Gastrocnemius medialis (tissue), 4 donors: ENCODE measurements around the gene LMCD1. TPM values are rescaled to one million over a fixed set of nuclear protein-coding genes. Genes with fewer than 3 reads are reported as not detected.

Experiments
- ATAC-seq, 2 donors: fragments of 150-250 bp; one replicate each; pipeline ENCODE4 v1.9.1; 2016
- DNase-seq, 2 donors: peaks; one replicate each; pipeline ENCODE4 v3.0.0-alpha.2; 2019
- H3K27ac ChIP-seq, 4 donors: fragments of 200-600 bp; sonication (generic); 1 replicate in 1 of 4; 2 replicates in 3 of 4; pipeline ENCODE4 v1.5.1; 2016 to 2018; ENCODE audit warnings: mild to moderate bottlenecking in 2 of 4, moderate library complexity in 1 of 4
- H3K27me3 ChIP-seq, 3 donors: fragments of 200-600 bp; sonication (generic) in 2 of 3; 1 replicate in 1 of 3; 2 replicates in 2 of 3; pipeline versions ENCODE4 v1.5.1 to v1.6.0; 2016 to 2019; ENCODE audit warnings: mild to moderate bottlenecking in 1 of 3, moderate library complexity in 1 of 3
- H3K36me3 ChIP-seq, 2 donors: fragments of 200-600 bp; sonication (generic) in 1 of 2; one replicate each; pipeline ENCODE4 v1.5.1; 2017 to 2018
- H3K4me1 ChIP-seq, 2 donors: fragments of 200-600 bp; sonication (generic) in 1 of 2; one replicate each; pipeline ENCODE4 v1.5.1; 2016 to 2017; ENCODE audit warnings: mild to moderate bottlenecking in 2 of 2
- H3K4me3 ChIP-seq, 4 donors: fragments of 200-600 bp; sonication (generic) in 3 of 4; 1 replicate in 1 of 4; 2 replicates in 3 of 4; pipeline ENCODE4 v1.5.1; 2016 to 2019; ENCODE audit warnings: mild to moderate bottlenecking in 2 of 4
- H3K9me3 ChIP-seq, 3 donors: fragments of 200-600 bp; sonication (generic) in 2 of 3; 1 replicate in 1 of 3; 2 replicates in 2 of 3; pipeline ENCODE4 v1.5.1; 2016 to 2019
- POLR2A ChIP-seq, 2 donors: fragments of 450-650 bp; IDR thresholded peaks; one replicate each; pipeline ENCODE4 v1.6.1; 2017; ENCODE audit warnings: antibody characterized with exemption in 2 of 2, mild to moderate bottlenecking in 2 of 2, moderate library complexity in 2 of 2
- in situ Hi-C, 4 donors: fragments of 200-750 bp; cut with MboI; loops; one replicate each; pipeline versions ENCODE4 v1.15.0 to v1.8.0; 2017; ENCODE audit warnings: low sequenced_read_pairs in 4 of 4
- intact Hi-C: fragments of 100-400 bp; cut with DNase I; formaldehyde crosslinking; loops from one replicate; pipeline ENCODE4 v1.15.1; 2023; ENCODE audit warnings: low total_unique reads
- total RNA-seq, 4 donors: library from RNA; depleted of rRNA; stranded (reverse); fragments of >200 nt; gene quantifications; one replicate each; pipeline versions ENCODE4 v1.1.0 to v1.2.3, GENCODE V29; 2016
- TF ChIP-seq, protein P1 (sequence below), 5 experiments: fragments of 450-650 bp in 3 of 5; fragments of 200-600 bp in 2 of 5; sonication (generic) in 2 of 5; IDR thresholded peaks in 4 of 5; conservative IDR thresholded peaks in 1 of 5; 1 replicate in 4 of 5; 2 replicates in 1 of 5; pipeline ENCODE4 v1.5.1; 2016 to 2019; ENCODE audit warnings: antibody characterized with exemption in 5 of 5, mild to moderate bottlenecking in 3 of 5, moderate library complexity in 3 of 5

Gene LMCD1
- total RNA-seq, 4 donors from 2014 or later = 96.0 to 581 (median 167) TPM

DNA sequence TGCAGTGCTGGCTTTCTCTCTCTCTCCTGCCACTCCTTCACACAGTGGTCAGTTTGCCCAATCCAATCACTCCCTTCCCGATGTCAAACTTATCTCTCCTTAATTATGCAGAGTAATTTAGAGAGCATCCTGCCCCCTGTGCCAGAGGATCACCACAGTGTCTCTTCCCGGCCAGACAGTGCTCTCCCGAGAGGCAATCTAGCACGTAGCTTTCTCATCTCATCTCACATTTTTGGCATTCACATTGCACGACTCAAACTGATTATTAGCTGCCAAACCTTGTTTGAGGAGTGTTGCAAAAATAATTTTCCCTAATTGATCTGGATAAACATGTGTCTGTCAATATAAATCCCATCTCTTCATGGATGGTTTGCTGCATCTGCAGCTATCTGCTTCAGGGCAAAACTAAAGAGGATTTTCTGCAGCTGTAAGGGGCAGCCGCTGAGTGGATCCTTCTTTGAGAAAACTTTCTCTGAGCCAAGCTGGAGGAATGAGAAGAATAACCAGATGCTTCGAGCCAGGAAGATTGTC, 105.1 kb downstream of the LMCD1 start:
- peaks cover 27 to 28% of the 10 kb centered on the region in 2 donors for H3K4me1 ChIP-seq
- DNase-seq (no peak), ATAC-seq (no peak)
- in situ Hi-C loops (loop anchor here (5.0 to 10.0 kb wide), 4 partner anchors 122 to 164 kb away; no protein-coding TSS in a partner anchor), intact Hi-C loops (loop anchor here (1.0 to 2.0 kb wide), 2 partner anchors 126 to 164 kb away; no protein-coding TSS in a partner anchor)
- H3K27ac ChIP-seq = peak overlapping the region in 1 of 4 donors; percentile 26
- no peaks in the 10 kb centered on the region for H3K9me3 ChIP-seq
- no peak overlapping the region for H3K4me3 ChIP-seq
- no peaks in the 10 kb centered on the region for H3K36me3 ChIP-seq
- H3K27me3 ChIP-seq = no peaks in the 10 kb centered on the region
- TF ChIP-seq, protein P1, sequence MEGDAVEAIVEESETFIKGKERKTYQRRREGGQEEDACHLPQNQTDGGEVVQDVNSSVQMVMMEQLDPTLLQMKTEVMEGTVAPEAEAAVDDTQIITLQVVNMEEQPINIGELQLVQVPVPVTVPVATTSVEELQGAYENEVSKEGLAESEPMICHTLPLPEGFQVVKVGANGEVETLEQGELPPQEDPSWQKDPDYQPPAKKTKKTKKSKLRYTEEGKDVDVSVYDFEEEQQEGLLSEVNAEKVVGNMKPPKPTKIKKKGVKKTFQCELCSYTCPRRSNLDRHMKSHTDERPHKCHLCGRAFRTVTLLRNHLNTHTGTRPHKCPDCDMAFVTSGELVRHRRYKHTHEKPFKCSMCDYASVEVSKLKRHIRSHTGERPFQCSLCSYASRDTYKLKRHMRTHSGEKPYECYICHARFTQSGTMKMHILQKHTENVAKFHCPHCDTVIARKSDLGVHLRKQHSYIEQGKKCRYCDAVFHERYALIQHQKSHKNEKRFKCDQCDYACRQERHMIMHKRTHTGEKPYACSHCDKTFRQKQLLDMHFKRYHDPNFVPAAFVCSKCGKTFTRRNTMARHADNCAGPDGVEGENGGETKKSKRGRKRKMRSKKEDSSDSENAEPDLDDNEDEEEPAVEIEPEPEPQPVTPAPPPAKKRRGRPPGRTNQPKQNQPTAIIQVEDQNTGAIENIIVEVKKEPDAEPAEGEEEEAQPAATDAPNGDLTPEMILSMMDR (IDR thresholded peaks at IDR 0.05 in 4 of 5, conservative IDR thresholded peaks at IDR 0.05 in 1 of 5) = no peak
- no peak for TF ChIP-seq POLR2A (IDR thresholded peaks at IDR 0.05)

DNA sequence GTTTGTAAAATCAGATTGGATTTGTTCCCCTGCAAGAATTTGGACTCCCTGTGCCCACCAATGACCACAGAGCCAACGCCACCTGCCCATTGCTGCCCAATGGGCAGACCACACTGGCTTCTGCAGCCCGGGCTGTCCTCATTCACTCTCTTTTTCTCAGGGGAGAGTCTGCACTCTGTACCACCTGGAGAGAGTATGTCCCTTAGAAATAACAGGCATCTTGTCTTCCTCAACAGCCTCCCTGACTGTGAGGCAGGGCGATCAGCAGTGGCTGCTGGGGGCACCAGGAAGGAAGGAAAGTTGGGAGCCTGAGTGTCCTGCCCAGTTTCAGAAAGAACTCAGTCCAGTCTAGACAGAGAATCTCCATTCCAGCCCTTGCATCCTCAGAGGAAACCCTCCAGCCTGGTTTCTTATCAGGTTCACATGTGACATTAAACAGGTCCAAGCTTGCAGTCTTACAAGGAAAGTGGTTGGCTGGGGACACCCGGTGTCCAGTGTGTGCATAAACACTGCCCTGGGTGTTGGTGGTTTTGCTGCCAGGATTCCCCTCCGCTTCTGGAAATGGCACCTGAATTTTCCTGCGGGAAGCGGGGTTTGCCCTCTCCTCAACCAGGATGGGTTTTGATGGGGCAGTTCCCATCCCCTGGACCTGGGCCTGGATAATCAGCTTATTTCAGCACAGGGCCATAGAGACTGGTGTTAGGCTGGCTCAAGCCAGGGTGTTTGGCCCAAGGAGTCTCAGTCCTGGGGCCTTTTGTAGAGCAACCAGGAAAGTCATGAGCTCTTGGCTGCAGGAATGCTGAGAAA, 105.8 kb downstream of the LMCD1 start:
- DNase-seq = peak; percentile 66 to 74
- H3K27ac ChIP-seq = peak overlapping the region in 2 of 4 donors; percentile 26 to 37

DNA sequence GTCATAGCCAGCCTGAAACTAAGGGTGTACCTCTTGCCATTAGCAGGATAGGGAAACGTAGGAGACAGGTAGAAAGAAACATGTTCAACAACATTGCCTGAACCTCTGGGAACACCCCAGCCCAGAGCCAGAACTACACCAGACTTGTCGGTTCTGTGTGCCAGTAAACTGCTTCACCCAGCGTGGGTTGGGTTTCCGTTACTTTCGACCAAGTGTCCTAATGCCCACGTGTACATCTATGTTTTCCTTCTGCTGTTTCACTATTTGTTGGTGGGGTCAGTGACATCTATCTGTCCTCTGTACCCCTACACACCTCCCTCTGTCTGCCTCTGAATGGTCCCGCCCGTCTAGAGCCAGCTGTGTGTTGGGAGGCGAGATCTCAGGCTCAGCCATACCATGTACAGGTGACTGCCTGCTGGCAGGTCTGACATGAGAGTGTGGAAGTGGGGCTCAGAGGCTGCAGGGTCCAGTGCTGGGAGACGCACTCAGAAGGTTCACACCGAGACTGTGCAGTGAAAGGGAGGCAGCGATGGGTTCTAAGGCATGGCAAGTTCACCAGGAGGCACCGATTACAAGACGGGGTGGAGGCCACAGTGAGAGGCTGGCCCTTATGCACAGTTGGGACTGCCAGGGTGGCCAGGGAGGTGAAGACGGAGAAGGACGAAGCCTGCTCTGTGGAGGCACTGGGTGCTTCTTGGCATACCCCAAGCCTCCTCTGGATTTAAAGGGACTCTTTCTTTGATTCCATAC, 106.6 kb downstream of the LMCD1 start:
- no peaks in the 10 kb centered on the region for H3K36me3 ChIP-seq
- H3K27me3 ChIP-seq = no peaks in the 10 kb centered on the region
- in situ Hi-C loops (loop anchor here (5.0 to 10.0 kb wide), 4 partner anchors 123 to 166 kb away; no protein-coding TSS in a partner anchor), intact Hi-C loops (no loop called here)
- ATAC-seq (no peak), DNase-seq (no peak)
- H3K27ac ChIP-seq = no peak overlapping the region
- no peak overlapping the region for H3K4me3 ChIP-seq
- H3K4me1 ChIP-seq = peaks cover 25% of the 10 kb centered on the region in 2 donors
- TF ChIP-seq, protein P1 (IDR thresholded peaks at IDR 0.05 in 4 of 5, conservative IDR thresholded peaks at IDR 0.05 in 1 of 5) = no peak
- TF ChIP-seq POLR2A (IDR thresholded peaks at IDR 0.05) = no peak
- no peaks in the 10 kb centered on the region for H3K9me3 ChIP-seq

More for the DNA sequence above, 105.8 kb downstream of the LMCD1 start:
- intact Hi-C loops = loop anchor here (1.0 to 2.0 kb wide), 2 partner anchors 127 to 165 kb away; no protein-coding TSS in a partner anchor
- no peak overlapping the region for H3K4me3 ChIP-seq
- peaks cover 27 to 28% of the 10 kb centered on the region in 2 donors for H3K4me1 ChIP-seq
- TF ChIP-seq, protein P1 (IDR thresholded peaks at IDR 0.05 in 4 of 5, conservative IDR thresholded peaks at IDR 0.05 in 1 of 5) = peak; percentile 77 to 85 (median 82)
- no peak for TF ChIP-seq POLR2A (IDR thresholded peaks at IDR 0.05)
- H3K36me3 ChIP-seq = no peaks in the 10 kb centered on the region
- in situ Hi-C loops = loop anchor here (5.0 to 10.0 kb wide), 4 partner anchors 123 to 165 kb away; no protein-coding TSS in a partner anchor
- H3K9me3 ChIP-seq = no peaks in the 10 kb centered on the region
- ATAC-seq = peak; percentile 95 to 100
- H3K27me3 ChIP-seq = no peaks in the 10 kb centered on the region

DNA sequence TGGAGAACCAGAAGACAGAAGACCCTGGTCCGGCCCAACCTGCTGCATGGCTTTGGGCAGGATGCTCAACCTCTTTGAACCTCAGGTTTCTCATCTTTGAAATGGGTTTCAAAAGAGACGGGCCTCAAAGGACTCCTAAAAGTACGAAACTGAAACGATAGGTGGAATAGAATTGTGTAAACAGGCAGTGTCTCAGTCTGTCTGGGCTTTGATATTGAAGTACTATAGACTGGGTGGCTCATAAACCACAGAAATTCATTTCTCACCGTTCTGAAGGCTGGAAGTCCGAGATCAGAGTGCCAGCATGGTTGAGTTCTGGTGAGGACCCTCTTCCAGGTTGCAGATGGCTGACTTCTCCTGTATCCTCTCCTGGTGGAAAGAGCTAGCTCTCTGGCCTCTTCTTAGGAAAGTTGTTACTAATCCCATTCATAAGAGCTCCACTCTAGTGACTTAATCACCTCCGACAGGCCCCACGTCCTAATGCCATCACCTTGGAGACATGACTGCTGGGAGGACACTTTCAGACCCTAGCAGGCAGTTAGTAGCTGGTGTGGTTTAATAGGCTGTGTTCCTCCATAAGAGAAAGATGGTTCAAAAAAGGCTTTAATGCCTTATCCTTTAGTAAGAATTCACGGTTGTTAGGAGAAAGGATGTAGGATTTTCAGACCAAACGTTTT, 107.3 kb downstream of the LMCD1 start:
- Histone ChIP-seq H3K9me3 (no peaks in the 10 kb centered on the region), H3K27ac (no peak overlapping the region), H3K27me3 (no peaks in the 10 kb centered on the region), H3K4me3 (no peak overlapping the region), H3K36me3 (no peaks in the 10 kb centered on the region), H3K4me1 (peaks cover 18% of the 10 kb centered on the region in 2 donors)
- DNase-seq (no peak), ATAC-seq (no peak)
- TF ChIP-seq, protein P1 (IDR thresholded peaks at IDR 0.05 in 4 of 5, conservative IDR thresholded peaks at IDR 0.05 in 1 of 5) = no peak
- TF ChIP-seq POLR2A (IDR thresholded peaks at IDR 0.05) = no peak
- in situ Hi-C loops (loop anchor here (5.0 to 10.0 kb wide), 4 partner anchors 124 to 167 kb away; no protein-coding TSS in a partner anchor), intact Hi-C loops (no loop called here)
